GM18873 (cell line): ENCODE data around the gene NIBAN1.
"Not testable (repeated sequence)": the region's sequence is repeated elsewhere in the genome, so short reads cannot be mapped to it uniquely, and the experiment has no call there.

ENCODE experiments used
- ATAC-seq: cut with Tn5 transposase; IDR thresholded peaks from one replicate; pipeline ENCODE4 v1.9.1; 2021; ENCODE audit warnings: mild to moderate bottlenecking, moderate library complexity, moderate number of reproducible peaks; ENCODE audit not compliant: unreplicated experiment, low FRiP score

NIBAN1 gene

DNA sequence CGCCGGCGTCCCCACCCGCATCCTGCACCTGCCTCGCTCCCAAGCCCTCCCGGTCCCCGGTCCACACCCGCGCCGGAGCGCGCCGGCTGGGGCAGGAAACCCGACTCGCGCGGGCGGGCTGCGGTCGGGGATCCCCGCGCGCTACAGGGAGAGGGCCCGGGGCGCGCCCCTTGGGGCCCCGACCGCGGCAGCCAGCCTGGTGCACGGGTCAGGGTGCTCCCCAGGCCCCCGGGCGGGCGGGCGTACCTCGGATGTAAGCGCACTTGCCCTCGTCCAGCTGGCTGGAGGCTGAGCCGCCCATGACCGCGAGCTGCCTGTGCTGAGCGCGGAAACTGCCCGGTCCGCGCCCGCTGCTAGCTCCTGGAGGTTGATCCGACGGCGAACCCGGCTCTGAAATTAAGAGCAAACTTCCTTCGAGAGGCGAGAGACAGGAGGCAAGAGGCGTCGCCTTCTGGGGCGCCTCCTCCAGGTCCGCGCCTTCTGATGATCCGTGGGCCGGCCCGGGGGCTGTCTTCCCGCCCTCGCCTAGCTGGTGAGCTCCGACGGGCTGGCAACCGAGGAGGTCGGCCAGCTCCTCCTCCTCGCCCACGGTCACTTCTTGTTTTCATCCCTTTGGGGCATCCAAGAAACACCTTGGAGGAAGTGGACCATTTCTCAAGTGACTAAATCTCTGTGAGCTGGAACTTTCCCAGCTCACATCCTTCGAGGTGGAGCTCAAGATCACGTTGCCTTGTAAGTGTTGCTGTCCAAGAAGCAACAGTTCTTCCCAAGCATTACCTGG lies at the start of gene NIBAN1:
TSS of gene NIBAN1 (minus strand) at position 453 of the 781 bp plus-strand sequence. CDS start at position 301, 152 bp downstream.
- peak; percentile 49 for ATAC-seq

DNA sequence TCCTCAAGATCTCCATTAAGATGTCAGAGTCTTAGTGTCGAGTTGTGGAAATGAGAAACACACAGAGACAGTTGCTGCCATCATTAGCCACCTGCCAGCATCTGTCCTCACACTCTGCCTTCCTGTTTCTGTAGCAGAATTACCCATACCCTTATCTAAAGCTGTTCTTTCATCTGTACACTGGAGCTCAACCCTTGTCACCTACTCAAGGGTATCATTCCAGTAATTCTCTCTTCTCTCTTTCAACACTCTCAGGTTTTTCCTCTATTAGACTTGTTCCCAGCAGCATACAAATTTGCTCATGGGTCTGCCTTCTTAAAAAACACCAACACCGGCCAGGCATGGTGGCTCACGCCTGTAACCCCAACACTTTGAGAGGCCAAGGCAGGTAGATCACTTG lies 43.7 kb upstream of the NIBAN1 start:
- no peak for ATAC-seq

- ATAC-seq = no peak
Observed at GRCh38 chr1:185017338-185017737, 43.0 kb upstream of the NIBAN1 start.

- ATAC-seq = no peak
Observed at GRCh38 chr1:185016880-185017279, 42.6 kb upstream of the NIBAN1 start.

DNA sequence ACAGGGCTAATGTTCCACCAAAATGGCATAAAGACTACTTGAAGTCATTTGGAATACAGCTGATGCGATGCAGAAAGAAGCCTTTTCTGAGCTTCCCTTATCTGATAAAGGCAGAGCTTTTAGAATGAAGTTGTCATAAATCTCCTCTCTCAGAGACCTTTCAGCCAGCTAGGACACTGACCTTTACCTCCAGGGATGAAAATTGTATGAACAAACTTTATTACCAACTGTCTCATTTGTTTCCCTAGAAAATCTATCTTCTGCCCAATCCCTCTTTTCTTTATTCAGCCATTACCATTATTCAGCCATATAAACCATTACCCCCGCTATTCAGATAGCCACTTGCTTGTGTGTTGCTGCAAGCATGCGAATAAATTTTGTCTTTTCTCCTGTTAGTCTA lies 41.3 kb upstream of the NIBAN1 start:
- ATAC-seq = no peak

DNA sequence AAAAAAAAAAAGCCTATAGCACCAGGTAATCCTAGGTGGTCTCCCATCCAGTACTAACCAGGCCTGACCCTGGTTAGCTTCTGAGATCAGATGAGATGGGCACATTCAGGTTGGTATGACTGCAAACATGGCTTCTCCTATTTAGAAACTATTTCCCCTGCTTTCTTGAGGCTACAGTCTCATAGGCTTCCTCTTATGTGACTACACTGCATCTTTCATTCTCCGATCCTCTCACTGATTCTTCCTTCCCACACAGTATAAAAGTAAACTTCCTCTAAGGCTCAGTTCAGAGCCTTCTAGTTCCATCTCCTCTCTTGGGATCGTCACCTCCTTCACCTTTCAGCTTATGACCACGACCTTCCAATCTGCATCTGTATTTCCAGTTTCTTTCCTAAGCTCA lies 40.6 kb upstream of the NIBAN1 start:
- no peak for ATAC-seq

DNA sequence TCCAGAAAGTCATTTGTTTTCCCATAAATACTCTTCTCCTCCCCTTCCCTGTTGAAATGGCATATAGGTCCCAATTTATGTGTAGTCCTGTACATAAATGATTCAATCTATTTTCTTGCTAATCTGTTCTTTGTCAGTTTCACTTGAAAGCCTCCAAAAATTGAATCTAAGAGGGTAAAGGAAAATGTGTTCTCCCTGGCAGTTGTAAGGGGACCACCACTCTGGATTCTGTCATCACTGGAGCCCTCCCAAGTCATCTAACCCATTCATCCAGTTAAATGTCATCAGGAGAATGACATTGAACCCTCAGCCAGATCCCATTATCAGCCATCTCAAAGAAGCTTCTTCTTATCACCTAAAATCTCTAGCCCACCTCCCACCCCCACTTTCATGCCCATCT lies 36.1 kb upstream of the NIBAN1 start:
- no peak for ATAC-seq

DNA sequence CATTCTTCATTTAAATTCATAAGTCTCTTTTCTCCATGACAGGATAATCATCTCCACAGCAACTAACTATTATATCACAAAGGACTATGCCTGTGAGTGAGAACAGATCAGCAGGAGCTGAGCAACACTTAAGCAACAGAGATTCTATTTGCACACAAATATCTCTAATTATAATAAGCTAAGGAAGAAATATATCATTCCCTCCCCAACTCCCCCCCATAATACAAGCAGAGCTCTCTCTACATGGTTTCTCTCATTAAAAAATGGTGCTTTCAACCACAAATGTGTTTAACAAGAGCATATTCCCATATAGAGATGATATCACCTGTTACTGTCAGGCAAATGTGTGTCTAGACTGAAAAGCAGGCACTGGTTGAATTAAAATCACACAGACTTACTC lies 34.5 kb upstream of the NIBAN1 start:
- ATAC-seq = no peak

- ATAC-seq = not testable (repeated sequence)
Observed at GRCh38 chr1:185001312-185001880, 27.1 kb upstream of the NIBAN1 start.

- not testable (repeated sequence) for ATAC-seq
Observed at GRCh38 chr1:184999974-185000373, 25.7 kb upstream of the NIBAN1 start.

GRCh38 chr1:184994301-184994700 lies 20.0 kb upstream of the NIBAN1 start:
- no peak for ATAC-seq

- no peak for ATAC-seq
Observed at GRCh38 chr1:184992271-184992670, 18.0 kb upstream of the NIBAN1 start.

DNA sequence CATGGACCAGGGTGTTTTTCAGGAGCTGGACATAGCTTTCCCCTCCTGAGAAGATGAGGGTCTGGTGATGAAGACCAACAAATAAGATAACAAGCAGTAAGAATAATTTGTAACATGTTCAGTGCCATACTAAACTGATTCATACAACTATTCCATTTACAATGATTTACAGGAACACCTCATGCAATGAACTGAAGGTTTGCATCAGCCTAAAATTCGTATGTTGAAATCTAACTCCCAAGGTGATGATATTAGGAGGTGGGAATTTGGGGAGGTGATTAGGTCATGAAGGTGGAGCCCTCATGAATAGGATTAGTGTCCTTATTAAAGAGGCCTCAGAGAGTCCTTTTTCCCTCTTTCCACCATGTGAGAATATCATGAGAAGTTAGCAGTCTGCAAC lies 15.9 kb upstream of the NIBAN1 start:
- ATAC-seq = no peak

DNA sequence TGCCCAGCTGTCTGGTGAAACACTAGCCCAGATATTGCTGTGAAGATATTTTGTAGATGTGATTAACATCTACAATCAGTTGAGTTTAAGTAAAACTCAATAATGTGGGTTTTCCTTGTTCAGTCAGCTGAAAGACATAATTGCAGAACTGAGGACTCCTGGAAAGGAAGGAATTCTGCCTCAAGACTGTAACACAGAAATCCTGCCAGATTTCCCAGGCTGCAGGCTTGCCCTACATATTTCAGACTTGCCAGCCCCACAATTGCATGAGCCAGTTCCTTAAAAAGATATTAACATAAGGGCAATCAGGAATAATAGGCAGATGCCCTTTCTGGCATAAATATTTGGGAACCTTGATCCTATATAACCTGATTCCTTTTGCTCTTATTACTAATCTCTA lies 14.2 kb upstream of the NIBAN1 start:
- ATAC-seq = no peak

GRCh38 chr1:184987696-184988095 lies 13.4 kb upstream of the NIBAN1 start:
- no peak for ATAC-seq

DNA sequence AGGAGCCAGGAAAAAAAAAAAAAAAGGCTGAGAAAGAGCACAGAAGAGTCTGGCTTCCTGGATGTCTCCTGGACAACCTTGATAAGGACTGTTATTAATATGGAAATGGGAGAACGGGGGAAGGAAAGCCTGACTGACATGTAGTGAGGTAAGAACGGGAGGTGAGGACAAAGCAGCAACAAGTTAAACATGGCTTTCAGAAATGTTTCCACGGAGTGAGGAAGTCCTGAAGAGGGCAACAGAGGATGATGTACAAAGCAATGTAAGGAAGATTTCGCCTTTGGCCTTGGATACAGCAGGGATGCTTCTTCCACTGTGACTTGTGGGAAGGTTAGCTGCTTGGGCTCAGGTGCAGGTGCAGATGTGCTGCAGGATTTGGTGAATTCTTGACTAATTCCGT lies 11.9 kb upstream of the NIBAN1 start:
- no peak for ATAC-seq

DNA sequence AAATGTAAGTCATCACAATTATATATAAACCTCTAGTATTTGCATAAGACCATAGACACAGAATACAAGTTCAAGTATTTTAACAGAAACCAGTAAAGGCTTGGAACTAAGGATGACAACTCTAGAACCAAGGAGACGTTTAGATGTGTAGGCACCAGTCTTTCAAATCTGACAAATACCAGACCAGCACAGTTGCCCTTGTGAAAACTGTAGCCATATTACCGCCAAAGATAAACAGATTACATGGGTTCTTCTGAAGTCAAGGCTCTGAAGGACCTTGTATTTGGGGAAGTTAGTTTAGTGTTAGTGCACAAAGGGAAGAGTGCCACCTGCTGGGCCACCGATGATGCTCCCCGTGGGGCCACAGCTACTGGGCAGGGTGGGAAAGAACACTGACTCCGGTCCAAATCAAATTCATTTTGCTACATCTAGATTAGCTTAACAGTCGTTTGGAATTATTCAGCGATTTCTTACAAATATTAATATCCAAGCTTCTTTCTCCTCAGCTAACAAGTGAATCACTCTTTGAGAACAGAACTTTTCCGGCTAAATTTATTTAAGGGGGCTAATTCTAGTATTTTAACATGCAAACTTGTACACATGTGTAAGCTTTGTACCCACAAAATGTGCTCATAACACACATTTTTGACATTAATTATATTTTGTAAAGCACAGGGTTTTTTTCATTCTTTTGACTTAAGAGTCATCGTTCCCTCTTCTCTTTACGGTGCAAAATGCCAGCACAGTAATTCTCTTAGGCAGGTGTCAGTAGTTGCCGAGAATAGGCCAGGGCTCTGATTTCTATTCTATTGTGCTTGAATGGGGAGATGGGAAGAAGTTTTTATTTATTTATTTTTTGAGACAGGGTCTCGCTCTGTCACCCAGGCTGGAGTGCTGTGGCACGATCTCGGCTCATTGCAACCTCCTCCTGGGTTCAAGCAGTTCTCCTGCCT lies 8.0 kb upstream of the NIBAN1 start:
- ATAC-seq = peak; percentile 92

GRCh38 chr1:184980726-184981125 lies 6.4 kb upstream of the NIBAN1 start:
- no peak for ATAC-seq

- ATAC-seq = no peak
Observed at GRCh38 chr1:184975208-184975870, 1.0 kb upstream of the NIBAN1 start.

DNA sequence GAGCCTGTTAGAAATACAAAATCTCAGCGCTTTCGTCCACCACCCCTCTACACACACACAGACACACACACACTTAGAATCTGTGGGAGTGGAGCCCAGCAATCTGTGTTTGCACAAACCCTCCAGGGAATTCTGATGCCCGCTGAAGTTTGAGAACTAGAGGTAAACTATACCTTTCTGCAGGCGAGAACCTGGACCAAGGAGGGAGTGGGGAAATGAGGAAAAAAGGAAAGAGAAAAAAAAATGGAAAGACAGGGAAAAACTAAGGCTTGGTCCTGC lies 468 bp upstream of the NIBAN1 start:
- ATAC-seq = no peak
